ENCODE measurements around the gene USP19. TPM values are rescaled to one million over a fixed set of nuclear protein-coding genes. Genes with fewer than 3 reads are reported as not detected.

The USP19 gene
- total RNA-seq, 1 experiment from 2014 or later, result 66.3 TPM

- TF ChIP-seq CTCF (conservative IDR thresholded peaks at IDR 0.05), result no peak
- H4K5ac ChIP-seq (ENCODE audit: insufficient read length, low read depth, low read length), result no peak overlapping the region
- H2BK20ac ChIP-seq (ENCODE audit: low read depth, low read length, poor library complexity, severe bottlenecking), result no peak overlapping the region
- Mint-ChIP-seq H3K27ac (peak overlapping the region in 1 of 3 experiments; percentile 72; a peak in 3 of 7 replicates), H3K4me3 (no peak overlapping the region), H3K27me3 (ENCODE audit: low read depth) (peaks cover 22% of the 10 kb centered on the region), H3K4me1 (peaks cover 8 to 14% of the 10 kb centered on the region in 2 experiments; a peak in 3 of 4 replicates), H3K36me3 (ENCODE audit: insufficient read depth in 1 of 3, low read depth in 3 of 3) (peaks cover 0 to 1% (median 0%) of the 10 kb centered on the region in 3 experiments; a peak in 1 of 7 replicates), H3K9me3 (peaks cover 0 to 4% of the 10 kb centered on the region in 2 experiments; a peak in 3 of 5 replicates)
- peaks cover 15% of the 10 kb centered on the region for H3K23me2 ChIP-seq (ENCODE audit: insufficient read length, low read depth, low read length, poor library complexity, severe bottlenecking)
- H2BK15ac ChIP-seq (ENCODE audit: low read depth, low read length), result no peak overlapping the region
- H3K23ac ChIP-seq (ENCODE audit: insufficient read length, low read depth, low read length), result no peak overlapping the region
- H4K91ac ChIP-seq (ENCODE audit: insufficient read length, low read depth, low read length), result no peak overlapping the region
- peaks cover 2% of the 10 kb centered on the region; the same call in 1 of the 2 replicates for H3K4me1 ChIP-seq (ENCODE audit: insufficient read depth, low read length)
- no peak for DNase-seq
- H2BK12ac ChIP-seq (ENCODE audit: insufficient read length, low read depth, low read length), result no peak overlapping the region
- no peak overlapping the region for H3K14ac ChIP-seq (ENCODE audit: insufficient read depth, low read length)
- no peak overlapping the region for H4K8ac ChIP-seq (replicated peaks; ENCODE audit: insufficient read length, low read depth, low read length)
- H3K9ac ChIP-seq (ENCODE audit: extremely low read depth, insufficient read length, low read length), result no peak overlapping the region
- H2BK120ac ChIP-seq (ENCODE audit: low read depth, low read length, poor library complexity, severe bottlenecking), result no peak overlapping the region
- no peaks in the 10 kb centered on the region for H3K79me2 ChIP-seq (ENCODE audit: insufficient read depth, low read length)
- H3K79me1 ChIP-seq (ENCODE audit: insufficient read depth, low read depth, low read length, poor library complexity, severe bottlenecking), result no peaks in the 10 kb centered on the region
- H3K18ac ChIP-seq (ENCODE audit: insufficient read length, low read depth, low read length), result no peak overlapping the region
- H3K56ac ChIP-seq (ENCODE audit: insufficient read length, low read depth, low read length), result no peak overlapping the region
- H4K20me1 ChIP-seq (ENCODE audit: control insufficient read depth, insufficient read depth, insufficient read length), result no peaks in the 10 kb centered on the region
- no peaks in the 10 kb centered on the region for H3K9me3 ChIP-seq (ENCODE audit: control insufficient read depth, low read depth, low read length)
- no peak overlapping the region for H3K4me2 ChIP-seq (ENCODE audit: insufficient read depth, insufficient read length, low read length)
- H3T11ph ChIP-seq (ENCODE audit: low read length), result no peak overlapping the region
- no peak overlapping the region for H2AFZ ChIP-seq (ENCODE audit: low read length)
- H2AK5ac ChIP-seq (ENCODE audit: insufficient read length, low read length), result no peak overlapping the region
- H3K27ac ChIP-seq (ENCODE audit: insufficient read length, low read depth, low read length), result no peak overlapping the region
- H2BK5ac ChIP-seq (ENCODE audit: insufficient read length, low read length), result no peak overlapping the region
- H3K27me3 ChIP-seq (ENCODE audit: insufficient read depth, low read length), result no peaks in the 10 kb centered on the region
- no peak overlapping the region for H3K4ac ChIP-seq (ENCODE audit: low read depth, low read length)
- WGBS (ENCODE audit: extremely low coverage, insufficient read length, low lambda C conversion rate), result no CpG with 5 or more reads among the region's 4 CpGs
Observed at GRCh38 chr3:49135499-49135898, 14.9 kb upstream of the USP19 start.
